ENCODE results near the gene PC. TPM values are rescaled to one million over a fixed set of nuclear protein-coding genes. Genes with fewer than 3 reads are reported as not detected.

PC gene
- polyA plus RNA-seq, 3 donors: 4.6 to 7.1 (median 6.0) TPM

- Mint-ChIP-seq H3K27ac (no peak overlapping the region), H3K4me3 (no peak overlapping the region), H3K9me3 (no peaks in the 10 kb centered on the region), H3K27me3 (ENCODE audit: low read depth in 3 of 3) (peaks cover 6 to 8% (median 8%) of the 10 kb centered on the region in 3 donors), H3K4me1 (peaks cover 14% of the 10 kb centered on the region), H3K36me3 (no peaks in the 10 kb centered on the region)
- intact Hi-C loops (cut with micrococcal nuclease): loop anchor here in 1 of 2 donors (5.0 kb wide), 1 partner anchor 183 kb away; no protein-coding TSS in a partner anchor
- H3K27ac ChIP-seq (ENCODE audit: low read depth in 1 of 2, low read length in 2 of 2): no peak overlapping the region
- H3K79me2 ChIP-seq (ENCODE audit: insufficient read depth, low read length): no peaks in the 10 kb centered on the region
- H2AFZ ChIP-seq (ENCODE audit: insufficient read depth, low read depth, low read length, poor library complexity, severe bottlenecking): no peak overlapping the region
- no peak overlapping the region for H3K4me3 ChIP-seq (replicated peaks in 1 of 3; ENCODE audit: low read depth in 2 of 3, low read length in 3 of 3)
- WGBS (ENCODE audit: insufficient coverage): 96% methylated on average over 3 of the region's 8 CpGs
- H3K4me2 ChIP-seq (replicated peaks; ENCODE audit: extremely low read depth, low read length, poor library complexity, severe bottlenecking): no peak overlapping the region
- no peak overlapping the region for H3K9ac ChIP-seq (ENCODE audit: insufficient read depth, low read length, poor library complexity, severe bottlenecking)
- H3K27me3 ChIP-seq (ENCODE audit: control insufficient read depth in 2 of 2, insufficient read depth in 2 of 2, low read length in 2 of 2): no peaks in the 10 kb centered on the region
- no peaks in the 10 kb centered on the region for H4K20me1 ChIP-seq (ENCODE audit: insufficient read depth, low read length)
- DNase-seq: no peak
- peaks cover 0 to 5% of the 10 kb centered on the region in 2 donors for H3K4me1 ChIP-seq (ENCODE audit: control insufficient read depth in 1 of 2, insufficient read depth in 2 of 2, low read length in 2 of 2)
- no peaks in the 10 kb centered on the region for H3K36me3 ChIP-seq (replicated peaks in 1 of 2; ENCODE audit: control insufficient read depth in 1 of 2, insufficient read depth in 2 of 2, low read length in 2 of 2)
- TF ChIP-seq, protein P1, sequence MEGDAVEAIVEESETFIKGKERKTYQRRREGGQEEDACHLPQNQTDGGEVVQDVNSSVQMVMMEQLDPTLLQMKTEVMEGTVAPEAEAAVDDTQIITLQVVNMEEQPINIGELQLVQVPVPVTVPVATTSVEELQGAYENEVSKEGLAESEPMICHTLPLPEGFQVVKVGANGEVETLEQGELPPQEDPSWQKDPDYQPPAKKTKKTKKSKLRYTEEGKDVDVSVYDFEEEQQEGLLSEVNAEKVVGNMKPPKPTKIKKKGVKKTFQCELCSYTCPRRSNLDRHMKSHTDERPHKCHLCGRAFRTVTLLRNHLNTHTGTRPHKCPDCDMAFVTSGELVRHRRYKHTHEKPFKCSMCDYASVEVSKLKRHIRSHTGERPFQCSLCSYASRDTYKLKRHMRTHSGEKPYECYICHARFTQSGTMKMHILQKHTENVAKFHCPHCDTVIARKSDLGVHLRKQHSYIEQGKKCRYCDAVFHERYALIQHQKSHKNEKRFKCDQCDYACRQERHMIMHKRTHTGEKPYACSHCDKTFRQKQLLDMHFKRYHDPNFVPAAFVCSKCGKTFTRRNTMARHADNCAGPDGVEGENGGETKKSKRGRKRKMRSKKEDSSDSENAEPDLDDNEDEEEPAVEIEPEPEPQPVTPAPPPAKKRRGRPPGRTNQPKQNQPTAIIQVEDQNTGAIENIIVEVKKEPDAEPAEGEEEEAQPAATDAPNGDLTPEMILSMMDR (IDR thresholded peaks at IDR 0.05): no peak
- H3K9me3 ChIP-seq (replicated peaks in 1 of 2; ENCODE audit: control insufficient read depth in 1 of 2, insufficient read depth in 1 of 2, low read length in 2 of 2): no peaks in the 10 kb centered on the region
These were observed 78.2 kb downstream of the PC start for GRCh38 chr11:66879999-66880398.

GRCh38 chr11:66879583-66879982 is 78.6 kb downstream of the PC start:
- Histone ChIP-seq H3K4me3 (replicated peaks in 1 of 3; ENCODE audit: low read depth in 2 of 3, low read length in 3 of 3) (no peak overlapping the region), H3K9ac (ENCODE audit: insufficient read depth, low read length, poor library complexity, severe bottlenecking) (no peak overlapping the region), H2AFZ (ENCODE audit: insufficient read depth, low read depth, low read length, poor library complexity, severe bottlenecking) (no peak overlapping the region), H3K4me1 (ENCODE audit: control insufficient read depth in 1 of 2, insufficient read depth in 2 of 2, low read length in 2 of 2) (peaks cover 0 to 5% of the 10 kb centered on the region in 2 donors), H3K27me3 (ENCODE audit: control insufficient read depth in 2 of 2, insufficient read depth in 2 of 2, low read length in 2 of 2) (no peaks in the 10 kb centered on the region), H3K79me2 (ENCODE audit: insufficient read depth, low read length) (no peaks in the 10 kb centered on the region), H4K20me1 (ENCODE audit: insufficient read depth, low read length) (no peaks in the 10 kb centered on the region), H3K4me2 (replicated peaks; ENCODE audit: extremely low read depth, low read length, poor library complexity, severe bottlenecking) (no peak overlapping the region), H3K36me3 (replicated peaks in 1 of 2; ENCODE audit: control insufficient read depth in 1 of 2, insufficient read depth in 2 of 2, low read length in 2 of 2) (no peaks in the 10 kb centered on the region), H3K9me3 (replicated peaks in 1 of 2; ENCODE audit: control insufficient read depth in 1 of 2, insufficient read depth in 1 of 2, low read length in 2 of 2) (no peaks in the 10 kb centered on the region), H3K27ac (ENCODE audit: low read depth in 1 of 2, low read length in 2 of 2) (no peak overlapping the region)
- 97% methylated on average over 8 of the region's 9 CpGs for WGBS (ENCODE audit: insufficient coverage)
- peaks cover 18% of the 10 kb centered on the region for H3K4me1 Mint-ChIP-seq
- no peaks in the 10 kb centered on the region for H3K36me3 Mint-ChIP-seq
- no peak for DNase-seq
- TF ChIP-seq, protein P1 (IDR thresholded peaks at IDR 0.05): no peak
- intact Hi-C loops (cut with micrococcal nuclease): no loop called here
- no peaks in the 10 kb centered on the region for H3K9me3 Mint-ChIP-seq
- no peak overlapping the region for H3K4me3 Mint-ChIP-seq
- no peak overlapping the region for H3K27ac Mint-ChIP-seq
- peaks cover 6 to 8% (median 8%) of the 10 kb centered on the region in 3 donors for H3K27me3 Mint-ChIP-seq (ENCODE audit: low read depth in 3 of 3)
